Activated CD8-positive, alpha-beta memory T cell treated with anti-CD3 and anti-CD28 coated beads for 48 hours (primary cell): Measurements from ENCODE around the gene ZSWIM8.
A peak's percentile ranks its signal among the peaks of the same experiment; 100 is the strongest.
"Not testable (repeated sequence)": the region's sequence is repeated elsewhere in the genome, so short reads cannot be mapped to it uniquely, and the experiment has no call there.

ENCODE experiments used
- DNase-seq, 3 experiments: peaks; one replicate each; pipeline ENCODE4 v3.0.0-alpha.2; 2020; ENCODE audit warnings: low read depth in 2 of 3, low spot score in 2 of 3

ZSWIM8 gene

DNA sequence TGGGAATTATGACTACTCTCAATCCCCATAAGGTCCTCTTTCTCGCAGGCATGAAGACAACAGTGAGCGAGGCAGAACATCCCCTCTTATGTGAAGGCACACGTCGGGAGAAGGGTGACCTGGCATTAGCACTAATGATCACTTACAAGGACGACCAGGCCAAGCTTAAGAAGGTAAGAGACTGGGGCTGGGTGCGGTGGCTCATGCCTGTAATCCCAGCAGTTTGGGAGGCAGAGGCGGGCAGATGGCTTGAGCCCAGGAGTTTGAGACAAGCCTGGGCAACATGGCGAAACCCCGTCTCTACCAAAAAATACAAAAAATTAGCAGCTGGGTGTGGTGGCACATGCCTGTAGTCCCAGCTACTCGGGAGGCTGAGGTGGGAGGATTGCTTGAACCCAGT lies 10.1 kb downstream of the ZSWIM8 start:
- DNase-seq = not testable (repeated sequence)

DNA sequence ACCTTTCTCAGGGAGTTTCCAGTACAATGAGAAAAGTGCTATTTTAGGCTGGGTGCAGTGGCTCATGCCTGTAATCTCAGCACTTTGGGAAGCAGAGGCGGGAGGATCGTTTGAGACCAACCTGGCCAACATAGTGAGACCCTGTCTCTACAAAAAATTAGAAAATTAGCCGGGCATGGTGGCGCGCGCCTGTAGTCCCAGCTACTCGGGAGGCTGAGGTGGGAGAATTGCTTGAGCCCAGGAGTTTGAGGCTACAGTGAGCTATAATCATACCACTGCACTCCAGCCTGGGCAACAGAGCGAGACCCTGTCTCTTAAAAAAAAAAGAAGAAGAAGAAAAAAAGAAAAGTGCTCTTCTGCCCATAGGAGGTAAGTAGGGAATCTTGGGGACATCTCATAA lies 10.6 kb downstream of the ZSWIM8 start:
- DNase-seq = not testable (repeated sequence)

DNA sequence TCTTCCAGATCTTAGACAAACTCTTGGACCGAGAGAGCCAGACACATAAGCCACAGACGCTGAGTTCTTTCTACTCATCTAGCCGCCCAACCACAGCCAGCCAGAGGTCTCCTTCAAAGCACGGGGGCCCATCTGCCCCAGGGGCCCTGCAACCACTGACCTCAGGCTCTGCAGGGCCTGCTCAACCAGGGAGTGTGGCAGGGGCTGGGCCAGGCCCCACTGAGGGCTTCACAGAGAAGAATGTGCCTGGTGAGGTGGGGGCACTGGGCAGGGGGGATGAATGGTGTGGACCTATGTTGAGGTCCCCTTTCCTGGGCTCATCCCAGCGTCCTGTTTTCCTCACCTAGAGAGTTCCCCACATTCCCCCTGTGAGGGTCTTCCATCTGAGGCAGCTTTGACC lies 11.4 kb downstream of the ZSWIM8 start:
- no peak for DNase-seq

DNA sequence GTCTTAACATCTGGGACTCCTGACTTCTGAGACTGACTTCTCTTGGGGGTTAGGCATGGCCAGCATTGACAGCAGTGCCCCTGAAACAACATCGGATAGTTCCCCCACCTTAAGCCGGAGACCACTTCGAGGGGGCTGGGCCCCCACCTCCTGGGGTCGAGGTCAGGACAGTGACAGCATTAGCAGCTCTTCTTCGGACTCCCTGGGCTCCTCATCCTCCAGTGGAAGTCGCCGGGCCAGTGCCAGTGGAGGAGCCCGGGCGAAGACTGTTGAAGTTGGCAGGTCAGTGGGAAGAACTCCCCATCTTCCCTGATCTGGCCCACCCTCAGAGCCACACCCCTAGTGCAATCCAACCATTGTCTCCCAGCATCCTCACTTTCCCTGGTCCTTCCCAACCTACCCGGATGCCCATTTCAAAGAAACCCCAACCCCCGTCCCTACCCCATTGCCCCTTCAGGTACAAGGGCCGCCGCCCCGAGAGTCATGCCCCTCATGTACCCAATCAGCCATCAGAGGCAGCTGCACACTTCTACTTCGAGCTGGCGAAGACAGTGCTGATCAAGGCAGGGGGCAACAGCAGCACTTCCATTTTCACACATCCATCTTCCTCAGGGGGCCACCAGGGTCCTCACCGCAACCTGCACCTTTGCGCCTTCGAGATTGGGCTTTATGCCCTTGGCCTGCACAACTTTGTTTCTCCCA lies 12.1 kb downstream of the ZSWIM8 start:
- no peak for DNase-seq

- DNase-seq = no peak
Measured at GRCh38 chr10:73798087-73798486, 12.7 kb downstream of the ZSWIM8 start.

DNA sequence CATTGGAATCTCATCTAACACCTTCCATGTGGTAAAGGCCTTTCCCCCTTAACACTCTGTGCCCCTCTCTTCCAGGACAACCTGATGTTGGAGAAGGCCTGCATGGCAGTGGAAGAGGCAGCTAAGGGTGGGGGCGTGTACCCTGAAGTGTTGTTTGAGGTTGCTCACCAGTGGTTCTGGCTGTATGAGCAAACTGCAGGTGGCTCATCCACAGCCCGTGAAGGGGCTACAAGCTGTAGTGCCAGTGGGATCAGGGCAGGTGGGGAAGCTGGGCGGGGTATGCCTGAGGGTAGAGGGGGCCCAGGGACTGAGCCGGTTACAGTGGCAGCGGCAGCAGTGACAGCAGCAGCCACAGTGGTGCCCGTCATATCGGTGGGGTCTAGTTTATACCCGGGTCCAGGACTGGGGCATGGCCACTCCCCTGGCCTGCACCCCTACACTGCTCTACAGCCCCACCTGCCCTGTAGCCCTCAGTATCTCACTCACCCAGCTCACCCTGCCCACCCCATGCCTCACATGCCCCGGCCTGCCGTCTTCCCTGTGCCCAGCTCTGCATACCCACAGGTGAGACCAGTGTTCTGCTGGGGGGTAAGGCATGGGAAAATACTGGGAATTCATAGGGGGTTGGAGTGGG lies 13.6 kb downstream of the ZSWIM8 start:
- no peak for DNase-seq

GRCh38 chr10:73799899-73800559 lies 14.6 kb downstream of the ZSWIM8 start:
- DNase-seq = no peak

- DNase-seq = no peak
Measured at GRCh38 chr10:73800560-73801252, 15.3 kb downstream of the ZSWIM8 start.

DNA sequence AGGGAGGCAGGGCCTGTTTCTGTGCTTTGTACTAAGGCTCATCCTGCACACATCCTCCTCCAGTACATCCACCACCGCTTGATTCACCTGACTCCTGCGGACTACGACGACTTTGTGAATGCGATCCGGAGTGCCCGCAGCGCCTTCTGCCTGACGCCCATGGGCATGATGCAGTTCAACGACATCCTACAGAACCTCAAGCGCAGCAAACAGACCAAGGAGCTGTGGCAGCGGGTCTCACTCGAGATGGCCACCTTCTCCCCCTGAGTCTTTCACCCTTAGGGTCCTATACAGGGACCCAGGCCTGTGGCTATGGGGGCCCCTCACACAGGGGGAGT lies 15.8 kb downstream of the ZSWIM8 start:
- DNase-seq = no peak

DNA sequence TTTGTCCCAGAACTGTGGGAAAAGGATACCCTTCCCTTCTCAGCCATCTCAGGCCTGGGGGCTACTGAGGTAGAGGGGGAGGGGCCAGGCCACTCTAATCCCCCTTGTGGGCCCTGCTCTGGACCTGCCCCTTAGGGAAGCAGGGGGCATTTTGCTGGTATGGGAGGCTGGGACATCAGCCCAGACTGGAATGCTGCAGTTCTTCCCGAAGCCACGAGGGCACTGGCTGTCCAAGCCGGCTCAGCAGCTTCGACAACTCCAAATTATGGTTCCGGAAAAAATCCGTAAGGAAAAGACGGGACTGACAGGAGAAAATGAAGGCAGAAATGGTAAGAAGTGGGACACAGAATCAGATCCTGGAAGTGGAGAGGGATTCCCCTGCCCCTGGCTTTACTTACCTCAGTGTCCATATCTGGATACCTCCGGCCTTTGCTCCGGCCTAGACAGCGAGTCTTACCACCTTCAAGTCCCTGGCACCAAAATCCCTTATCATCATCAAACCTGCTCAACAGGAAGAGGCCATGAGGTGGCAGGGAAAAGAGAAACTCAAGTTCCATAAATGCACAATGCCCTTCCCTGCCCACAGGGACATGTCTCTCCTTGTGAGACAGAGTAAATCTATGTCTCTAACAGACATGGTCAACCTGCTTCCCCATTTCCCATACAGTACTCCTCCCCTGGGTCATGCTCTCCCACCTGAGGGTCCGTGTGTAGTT lies 17.0 kb downstream of the ZSWIM8 start:
- DNase-seq = no peak

- no peak for DNase-seq
Measured at GRCh38 chr10:73803680-73804286, 18.4 kb downstream of the ZSWIM8 start.

DNA sequence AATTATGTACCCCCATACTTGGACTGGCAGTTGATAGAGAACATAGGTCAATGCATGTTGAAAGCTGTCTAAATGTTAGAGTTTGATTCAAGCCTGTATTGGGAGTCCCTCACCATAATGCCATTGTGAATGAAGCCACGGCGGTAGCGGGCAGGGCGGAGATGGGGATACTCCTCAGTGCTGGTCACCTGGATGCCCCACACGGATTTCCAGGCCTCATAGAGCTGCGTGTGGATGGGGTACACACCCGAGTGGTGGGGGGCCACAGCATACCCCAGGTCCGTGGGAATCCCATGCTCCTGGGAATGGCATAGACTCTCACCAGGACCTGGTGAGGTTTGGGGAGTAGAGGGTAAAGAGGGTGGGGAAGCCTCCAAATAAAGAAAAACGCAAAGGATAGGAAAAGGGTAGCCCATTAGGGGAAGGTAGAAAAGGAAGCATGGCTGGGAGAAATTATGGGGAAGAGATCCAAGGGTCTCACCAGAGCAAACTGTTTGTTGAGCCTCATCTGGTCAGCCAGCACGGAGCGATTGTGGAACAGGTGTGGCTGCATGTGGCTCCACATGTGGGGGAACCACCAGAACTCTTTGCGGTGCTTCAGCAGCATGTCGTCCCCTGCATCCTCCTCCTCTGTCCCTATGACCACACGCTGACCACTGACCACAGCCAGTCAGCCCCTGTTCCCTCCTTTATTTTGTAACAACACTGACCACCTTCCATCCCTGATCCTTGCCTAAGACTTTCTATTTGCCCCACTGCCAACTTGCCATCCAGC lies 21.0 kb downstream of the ZSWIM8 start:
- no peak for DNase-seq

- no peak for DNase-seq
Measured at GRCh38 chr10:73807471-73807870, 22.1 kb downstream of the ZSWIM8 start.

DNA sequence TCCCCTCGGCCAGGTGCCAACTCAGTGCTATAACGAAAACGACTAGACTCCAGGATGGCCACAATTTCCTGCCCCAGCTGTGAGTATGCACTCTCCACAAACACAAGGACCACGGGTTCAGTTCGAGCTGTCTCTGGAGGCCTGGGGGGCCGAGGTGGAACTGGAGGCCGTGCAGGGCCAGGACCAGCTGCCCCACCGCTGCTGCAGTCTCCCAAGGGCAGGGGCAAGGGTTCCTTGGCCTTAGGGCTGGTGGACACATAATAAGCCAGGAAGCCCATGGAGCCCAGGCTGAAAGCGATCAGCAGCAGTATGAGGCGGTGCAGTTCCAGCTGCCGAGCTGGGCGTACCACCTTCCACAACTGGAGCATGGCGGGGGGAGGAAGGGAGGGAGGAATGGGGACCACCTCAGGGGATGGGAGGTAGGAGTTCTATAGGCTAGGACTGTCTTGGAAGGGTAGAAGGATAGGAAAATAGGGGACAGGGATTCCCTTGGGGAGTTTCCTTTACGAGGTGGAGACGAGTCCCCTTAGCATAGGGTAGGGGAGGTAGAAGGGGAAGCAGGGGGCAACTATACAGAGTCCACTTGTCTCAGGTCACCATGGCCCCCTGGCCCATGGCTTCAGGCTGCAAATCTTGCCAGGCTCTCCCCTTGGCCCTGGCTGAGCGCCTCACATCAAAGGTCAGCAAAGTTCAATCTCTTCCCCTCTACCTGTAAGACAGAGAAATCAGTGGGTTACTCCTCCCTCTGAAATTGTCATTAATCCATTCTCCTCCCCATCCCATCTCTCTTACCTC lies 22.8 kb downstream of the ZSWIM8 start:
- no peak for DNase-seq

DNA sequence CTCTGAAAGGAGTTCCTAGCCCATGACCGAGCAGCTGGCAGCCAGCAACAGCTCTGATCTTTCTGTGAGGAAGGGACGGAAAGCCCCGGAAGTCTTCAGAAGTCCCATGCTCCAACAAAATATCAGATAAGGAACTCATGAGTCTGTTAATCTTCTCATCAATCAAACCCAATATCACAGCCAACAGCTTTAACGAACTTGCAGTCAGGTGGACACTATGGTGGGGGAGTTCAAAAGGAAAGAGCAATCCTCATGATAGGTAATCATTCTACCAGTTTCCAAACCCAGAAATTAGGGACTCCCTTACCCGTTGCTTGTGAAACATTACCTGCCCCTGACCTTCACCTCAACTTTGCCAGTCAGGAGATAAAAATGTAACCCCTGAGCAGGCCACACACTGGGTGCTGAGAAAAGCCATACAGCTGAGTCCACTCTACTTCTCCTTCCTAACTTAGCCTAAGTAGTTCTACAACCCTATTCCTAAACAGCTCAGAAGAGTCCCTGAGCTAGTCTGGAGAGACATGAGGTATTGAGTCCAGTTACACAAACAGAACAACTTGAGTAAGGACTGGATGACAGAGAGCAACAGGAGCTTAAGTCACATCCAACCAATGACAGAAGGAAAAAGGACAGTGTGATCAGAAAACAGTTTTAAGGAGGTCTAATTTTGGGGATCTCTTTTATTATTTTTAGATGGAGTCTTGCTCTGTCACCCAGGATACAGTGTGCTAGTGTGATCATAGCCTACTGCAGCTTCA lies 23.8 kb downstream of the ZSWIM8 start:
- no peak for DNase-seq

DNA sequence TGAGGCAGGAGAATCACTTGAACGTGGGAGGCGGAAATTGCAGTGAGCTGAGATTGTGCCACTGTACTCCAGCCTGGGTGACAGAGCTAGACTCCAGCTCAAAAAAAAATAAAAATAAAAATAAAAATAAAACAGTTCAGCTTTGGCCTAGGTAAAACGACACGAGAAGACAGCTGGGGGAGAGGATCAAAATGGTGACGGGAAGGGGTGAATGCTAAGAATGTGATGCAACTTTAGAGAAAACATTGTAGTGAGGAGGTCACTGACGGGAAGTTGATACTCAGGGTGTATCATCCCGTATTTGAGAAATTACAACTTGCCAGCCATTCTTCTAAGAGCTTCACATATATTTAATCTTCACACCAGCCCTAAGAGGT lies 24.9 kb downstream of the ZSWIM8 start:
- no peak for DNase-seq

- peak; percentile 22 to 42 (median 30) for DNase-seq
Measured at GRCh38 chr10:73810735-73811465, 25.5 kb downstream of the ZSWIM8 start.

- DNase-seq = no peak
Measured at GRCh38 chr10:73812657-73813056, 27.3 kb downstream of the ZSWIM8 start.
